HEK293 (cell line): ENCODE data around the gene CRYBG1.

ENCODE experiments used
- CTCF ChIA-PET: fragments of 350-600 bp; formaldehyde crosslinking; extraction: SDS; loops from one replicate; lab custom pipeline; 2021; ENCODE audit warnings: antibody characterized with exemption; lab: Yijun Ruan, JAX
- POLR2A ChIA-PET: fragments of 300-600 bp; formaldehyde crosslinking; extraction: SDS; loops from one replicate; lab custom pipeline; 2020; ENCODE audit warnings: antibody characterized with exemption, inconsistent platforms; lab: Yijun Ruan, JAX
- H3K27ac ChIP-seq: fragments of 200-500 bp; sonication (Bioruptor generic); 2 replicates; pipeline ENCODE4 v1.5.1; 2014; ENCODE audit warnings: low read depth, low read length, control low read depth, inconsistent platforms; ENCODE audit errors: extremely low read depth
- H3K36me3 ChIP-seq, 2 experiments: fragments of 200-500 bp in 1 of 2; sonication (Bioruptor generic) in 1 of 2; 1 replicate in 1 of 2; 2 replicates in 1 of 2; pipeline ENCODE4 v1.5.1; 2014 to 2017; ENCODE audit warnings: inconsistent platforms in 2 of 2, low read length in 2 of 2; ENCODE audit not compliant: control insufficient read depth in 2 of 2, insufficient read depth in 1 of 2
- H3K4me1 ChIP-seq: fragments of 200-500 bp; sonication (Bioruptor generic); 2 replicates; pipeline ENCODE4 v1.5.1; 2014; ENCODE audit warnings: mild to moderate bottlenecking, low read length, inconsistent platforms; ENCODE audit not compliant: control insufficient read depth, insufficient read depth
- H3K4me3 ChIP-seq: 2 replicates; pipeline ENCODE4 v1.5.1; 2011; ENCODE audit warnings: low read depth, mild to moderate bottlenecking, control low read depth, low read length, moderate library complexity
- H3K9me3 ChIP-seq: fragments of 200-500 bp; sonication (Bioruptor generic); 2 replicates; pipeline ENCODE4 v1.5.1; 2014; ENCODE audit warnings: low read depth, low read length, inconsistent platforms; ENCODE audit not compliant: control insufficient read depth, insufficient read depth
- INSM2 ChIP-seq: fragments of 450-650 bp; formaldehyde crosslinking; IDR thresholded peaks from 2 replicates; pipeline ENCODE4 v1.5.1; 2016; ENCODE audit warnings: missing biosample characterization, missing genetic modification characterization
- PRDM2 ChIP-seq: fragments of 450-650 bp; formaldehyde crosslinking; IDR thresholded peaks from 2 replicates; pipeline ENCODE4 v1.5.1; 2016; ENCODE audit warnings: missing biosample characterization, missing genetic modification characterization, borderline replicate concordance
- PRDM4 ChIP-seq: fragments of 450-650 bp; formaldehyde crosslinking; IDR thresholded peaks from 2 replicates; pipeline ENCODE4 v1.5.1; 2017; ENCODE audit warnings: missing biosample characterization, missing genetic modification characterization
- TRIM28 ChIP-seq: IDR thresholded peaks from 2 replicates; pipeline ENCODE4 v1.6.1; 2011; ENCODE audit warnings: low read length, control low read depth, borderline replicate concordance
- ZFP3 ChIP-seq: fragments of 450-650 bp; formaldehyde crosslinking; IDR thresholded peaks from 2 replicates; pipeline ENCODE4 v1.5.1; 2016; ENCODE audit warnings: low read depth, missing biosample characterization, missing genetic modification characterization
- ZNF10 ChIP-seq: fragments of 450-650 bp; formaldehyde crosslinking; IDR thresholded peaks from 2 replicates; pipeline ENCODE4 v1.5.1; 2017; ENCODE audit warnings: missing biosample characterization, missing genetic modification characterization
- ZNF114 ChIP-seq: fragments of 450-650 bp; formaldehyde crosslinking; IDR thresholded peaks from 2 replicates; pipeline ENCODE4 v1.5.0; 2017; ENCODE audit warnings: missing biosample characterization, missing genetic modification characterization
- ZNF24 ChIP-seq: fragments of 450-650 bp; formaldehyde crosslinking; IDR thresholded peaks from 2 replicates; pipeline ENCODE4 v1.5.1; 2016; ENCODE audit warnings: missing biosample characterization, missing genetic modification characterization
- ZNF366 ChIP-seq: fragments of 450-650 bp; formaldehyde crosslinking; conservative IDR thresholded peaks from 2 replicates; pipeline ENCODE4 v1.5.1; 2016; ENCODE audit warnings: missing biosample characterization, missing genetic modification characterization
- ZNF394 ChIP-seq: fragments of 450-650 bp; formaldehyde crosslinking; IDR thresholded peaks from 2 replicates; pipeline ENCODE4 v1.5.1; 2016; ENCODE audit warnings: missing biosample characterization, missing genetic modification characterization, mild to moderate bottlenecking, moderate library complexity, borderline replicate concordance
- ZNF555 ChIP-seq: fragments of 450-650 bp; formaldehyde crosslinking; conservative IDR thresholded peaks from 2 replicates; pipeline ENCODE4 v1.5.1; 2017; ENCODE audit warnings: missing biosample characterization, mild to moderate bottlenecking, missing genetic modification characterization, inconsistent platforms
- ZNF610 ChIP-seq: fragments of 450-650 bp; formaldehyde crosslinking; IDR thresholded peaks from 2 replicates; pipeline ENCODE4 v1.5.1; 2016; ENCODE audit warnings: missing biosample characterization, missing genetic modification characterization, borderline replicate concordance
- TF ChIP-seq, protein P1 (sequence below): fragments of 450-650 bp; IDR thresholded peaks from 2 replicates; pipeline ENCODE4 v1.5.1; 2018; ENCODE audit warnings: missing biosample characterization, missing genetic modification characterization
- TF ChIP-seq, protein P2 (sequence below): fragments of 450-650 bp; formaldehyde crosslinking; IDR thresholded peaks from 2 replicates; pipeline ENCODE4 v1.5.1; 2017; ENCODE audit warnings: missing biosample characterization, missing genetic modification characterization

CRYBG1 gene

GRCh38 chr6:106538145-106538544 is 177.6 kb downstream of the CRYBG1 start (continued):
- no peak for TF ChIP-seq PRDM4 (tag by site-specific recombination)

DNA sequence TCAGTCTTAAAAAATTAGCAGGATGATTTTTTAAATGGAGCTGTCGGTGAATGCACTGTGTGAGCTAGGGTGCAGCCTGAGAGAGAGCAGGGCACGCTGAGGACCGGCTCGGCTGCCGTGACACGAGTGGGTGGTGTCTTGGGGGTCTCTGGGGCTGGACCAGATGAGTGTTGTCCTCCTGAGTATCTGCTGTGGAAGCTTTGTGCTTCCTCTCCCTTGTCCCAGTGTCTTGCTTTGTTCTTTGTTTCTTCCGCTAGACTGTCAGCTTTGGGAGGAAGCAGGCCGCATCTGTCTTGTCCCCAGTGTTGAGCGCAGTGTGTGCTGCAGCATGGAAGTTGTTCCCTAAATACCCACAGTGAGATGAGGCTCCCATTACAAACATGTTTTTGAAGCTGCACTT is 179.4 kb downstream of the CRYBG1 start:
- ChIA-PET POLR2A (no interaction called here), CTCF (interaction anchor here (1.0 to 2.8 kb wide), 4 partner anchors 26 to 487 kb away, joined by 3 to 12 read pairs (median 4); no protein-coding TSS in a partner anchor)
- Histone ChIP-seq H3K4me3 (no peak overlapping the region), H3K4me1 (no peaks in the 10 kb centered on the region), H3K36me3 (no peaks in the 10 kb centered on the region), H3K9me3 (no peaks in the 10 kb centered on the region), H3K27ac (no peak overlapping the region)
- TF ChIP-seq, protein P1, sequence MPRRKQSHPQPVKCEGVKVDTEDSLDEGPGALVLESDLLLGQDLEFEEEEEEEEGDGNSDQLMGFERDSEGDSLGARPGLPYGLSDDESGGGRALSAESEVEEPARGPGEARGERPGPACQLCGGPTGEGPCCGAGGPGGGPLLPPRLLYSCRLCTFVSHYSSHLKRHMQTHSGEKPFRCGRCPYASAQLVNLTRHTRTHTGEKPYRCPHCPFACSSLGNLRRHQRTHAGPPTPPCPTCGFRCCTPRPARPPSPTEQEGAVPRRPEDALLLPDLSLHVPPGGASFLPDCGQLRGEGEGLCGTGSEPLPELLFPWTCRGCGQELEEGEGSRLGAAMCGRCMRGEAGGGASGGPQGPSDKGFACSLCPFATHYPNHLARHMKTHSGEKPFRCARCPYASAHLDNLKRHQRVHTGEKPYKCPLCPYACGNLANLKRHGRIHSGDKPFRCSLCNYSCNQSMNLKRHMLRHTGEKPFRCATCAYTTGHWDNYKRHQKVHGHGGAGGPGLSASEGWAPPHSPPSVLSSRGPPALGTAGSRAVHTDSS = no peak

DNA sequence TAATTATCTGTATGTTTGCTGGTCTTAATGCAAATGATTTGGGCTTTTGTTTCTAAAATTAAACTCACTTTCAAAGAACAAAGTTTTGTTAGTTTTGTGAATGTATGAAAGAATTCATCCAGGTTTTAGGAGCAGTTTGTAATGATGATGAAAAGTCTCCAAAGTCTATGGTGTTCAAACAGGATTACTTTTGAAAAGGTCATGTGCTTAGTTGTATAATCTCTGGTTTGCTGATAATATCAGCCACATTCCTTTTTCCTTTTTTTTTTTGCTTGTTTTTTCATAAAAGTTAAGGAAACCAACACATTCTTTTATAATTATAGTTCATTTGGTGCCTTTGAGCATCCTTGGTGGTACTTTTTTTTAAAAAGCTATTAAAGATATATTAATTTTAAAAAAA is 179.9 kb downstream of the CRYBG1 start:
- H3K4me3 ChIP-seq = no peak overlapping the region
- no peaks in the 10 kb centered on the region for H3K36me3 ChIP-seq
- H3K27ac ChIP-seq = no peak overlapping the region
- no peaks in the 10 kb centered on the region for H3K9me3 ChIP-seq
- no peaks in the 10 kb centered on the region for H3K4me1 ChIP-seq
- CTCF ChIA-PET = interaction anchor here (1.0 to 2.8 kb wide), 5 partner anchors 16 to 487 kb away, joined by 3 to 12 read pairs (median 3); no protein-coding TSS in a partner anchor
- TF ChIP-seq, protein P1 = no peak
- no peak for TF ChIP-seq ZNF555 (tag by site-specific recombination)
- POLR2A ChIA-PET = no interaction called here

- no peaks in the 10 kb centered on the region for H3K36me3 ChIP-seq
- no peaks in the 10 kb centered on the region for H3K9me3 ChIP-seq
- ChIA-PET POLR2A (no interaction called here), CTCF (interaction anchor here (0.7 to 2.8 kb wide), 6 partner anchors 16 to 486 kb away, joined by 3 to 12 read pairs (median 3); no protein-coding TSS in a partner anchor)
- no peaks in the 10 kb centered on the region for H3K4me1 ChIP-seq
- no peak overlapping the region for H3K27ac ChIP-seq
- H3K4me3 ChIP-seq = no peak overlapping the region
- TF ChIP-seq ZNF366 (tag by site-specific recombination) (no peak), ZNF610 (tag by site-specific recombination) (no peak), ZNF394 (tag by site-specific recombination) (no peak), INSM2 (tag by site-specific recombination) (no peak), TRIM28 (no peak), ZFP3 (tag by site-specific recombination) (no peak), ZNF24 (no peak), PRDM2 (tag by site-specific recombination) (no peak), ZNF114 (tag by site-specific recombination) (no peak), ZNF10 (tag by site-specific recombination) (no peak)
- TF ChIP-seq, protein P2, sequence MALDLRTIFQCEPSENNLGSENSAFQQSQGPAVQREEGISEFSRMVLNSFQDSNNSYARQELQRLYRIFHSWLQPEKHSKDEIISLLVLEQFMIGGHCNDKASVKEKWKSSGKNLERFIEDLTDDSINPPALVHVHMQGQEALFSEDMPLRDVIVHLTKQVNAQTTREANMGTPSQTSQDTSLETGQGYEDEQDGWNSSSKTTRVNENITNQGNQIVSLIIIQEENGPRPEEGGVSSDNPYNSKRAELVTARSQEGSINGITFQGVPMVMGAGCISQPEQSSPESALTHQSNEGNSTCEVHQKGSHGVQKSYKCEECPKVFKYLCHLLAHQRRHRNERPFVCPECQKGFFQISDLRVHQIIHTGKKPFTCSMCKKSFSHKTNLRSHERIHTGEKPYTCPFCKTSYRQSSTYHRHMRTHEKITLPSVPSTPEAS = no peak
Measured at GRCh38 chr6:106540907-106541306, 180.4 kb downstream of the CRYBG1 start.
